HG03575 (cell line): ENCODE measurements around the gene SLC10A7.

Experiments
- ATAC-seq: cut with Tn5 transposase; IDR thresholded peaks from one replicate; pipeline ENCODE4 v1.9.1; 2021; ENCODE audit not compliant: unreplicated experiment, insufficient number of reproducible peaks, low FRiP score; ENCODE audit errors: extremely low read depth

The SLC10A7 gene, protein sequence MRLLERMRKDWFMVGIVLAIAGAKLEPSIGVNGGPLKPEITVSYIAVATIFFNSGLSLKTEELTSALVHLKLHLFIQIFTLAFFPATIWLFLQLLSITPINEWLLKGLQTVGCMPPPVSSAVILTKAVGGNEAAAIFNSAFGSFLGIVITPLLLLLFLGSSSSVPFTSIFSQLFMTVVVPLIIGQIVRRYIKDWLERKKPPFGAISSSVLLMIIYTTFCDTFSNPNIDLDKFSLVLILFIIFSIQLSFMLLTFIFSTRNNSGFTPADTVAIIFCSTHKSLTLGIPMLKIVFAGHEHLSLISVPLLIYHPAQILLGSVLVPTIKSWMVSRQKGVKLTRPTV

GRCh38 chr4:146521541-146522097 lies at the start of gene SLC10A7:
SLC10A7 (minus strand) TSS chr4:146521940; CDS start chr4:146521717, 223 bp downstream.
- ATAC-seq: peak; percentile 59

GRCh38 chr4:146567396-146567795 lies 45.7 kb upstream of the SLC10A7 start:
- ATAC-seq: no peak

- no peak for ATAC-seq
Observed at GRCh38 chr4:146564492-146564891, 42.8 kb upstream of the SLC10A7 start.

GRCh38 chr4:146550161-146550560 lies 28.4 kb upstream of the SLC10A7 start:
- no peak for ATAC-seq

DNA sequence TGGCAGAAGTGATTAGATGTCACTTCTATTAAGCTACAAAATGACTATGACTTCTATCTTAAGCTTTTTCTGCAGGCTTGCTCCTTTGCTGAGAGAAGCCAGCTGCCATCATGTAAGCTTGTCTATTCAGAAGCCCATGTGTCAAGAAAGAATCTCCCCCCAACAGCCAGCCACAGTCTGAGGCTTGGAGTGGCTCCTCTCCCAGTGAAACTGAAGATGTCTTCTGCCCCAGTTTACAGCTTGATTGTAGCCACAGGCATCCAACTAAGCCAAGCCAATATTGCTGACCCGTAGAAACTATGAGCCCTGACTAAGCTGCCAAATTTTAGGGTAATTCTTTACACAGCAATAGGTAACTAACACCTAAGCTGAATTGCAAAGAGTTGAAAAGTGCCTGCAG lies 26.7 kb upstream of the SLC10A7 start:
- no peak for ATAC-seq

- ATAC-seq: no peak
Observed at GRCh38 chr4:146545102-146545501, 23.4 kb upstream of the SLC10A7 start.

GRCh38 chr4:146534178-146534577 lies 12.4 kb upstream of the SLC10A7 start:
- ATAC-seq: no peak

- no peak for ATAC-seq
Observed at GRCh38 chr4:146525754-146526153, 4.0 kb upstream of the SLC10A7 start.

DNA sequence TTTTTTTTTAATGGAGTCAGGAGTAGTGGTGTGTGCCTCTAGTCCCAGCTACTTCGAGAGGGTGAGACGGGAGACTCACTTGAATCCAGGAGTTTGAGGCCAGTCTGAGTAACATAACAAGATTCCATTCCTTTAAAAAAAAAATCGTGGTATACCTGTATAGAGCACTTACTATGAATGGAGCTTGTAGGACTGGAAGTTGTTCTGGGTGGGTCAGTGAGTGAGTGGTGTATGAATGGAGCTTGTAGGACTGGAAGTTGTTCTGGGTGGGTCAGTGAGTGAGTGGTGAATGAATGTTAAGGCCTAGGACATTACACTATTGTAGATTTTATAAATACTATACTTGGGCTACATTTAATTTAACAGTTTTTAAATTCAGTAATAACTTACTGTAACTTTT lies 2.9 kb upstream of the SLC10A7 start:
- no peak for ATAC-seq

DNA sequence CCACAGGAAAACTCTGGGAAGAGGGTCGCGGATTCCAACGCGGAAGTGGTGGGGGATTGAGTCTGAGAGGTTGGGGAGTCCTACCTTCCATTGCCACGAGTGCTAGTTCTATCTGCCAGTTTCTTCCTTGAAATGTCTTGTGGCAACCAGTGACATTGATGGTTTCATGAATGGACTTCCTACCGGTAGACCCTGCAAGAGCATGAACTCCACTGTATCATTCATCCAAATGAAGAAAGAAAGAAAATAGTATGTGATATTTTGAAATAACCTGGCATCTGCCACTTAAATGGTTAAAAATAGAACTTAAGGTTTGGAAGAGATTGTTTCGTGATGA lies 1.1 kb upstream of the SLC10A7 start:
- ATAC-seq: peak; percentile 6

DNA sequence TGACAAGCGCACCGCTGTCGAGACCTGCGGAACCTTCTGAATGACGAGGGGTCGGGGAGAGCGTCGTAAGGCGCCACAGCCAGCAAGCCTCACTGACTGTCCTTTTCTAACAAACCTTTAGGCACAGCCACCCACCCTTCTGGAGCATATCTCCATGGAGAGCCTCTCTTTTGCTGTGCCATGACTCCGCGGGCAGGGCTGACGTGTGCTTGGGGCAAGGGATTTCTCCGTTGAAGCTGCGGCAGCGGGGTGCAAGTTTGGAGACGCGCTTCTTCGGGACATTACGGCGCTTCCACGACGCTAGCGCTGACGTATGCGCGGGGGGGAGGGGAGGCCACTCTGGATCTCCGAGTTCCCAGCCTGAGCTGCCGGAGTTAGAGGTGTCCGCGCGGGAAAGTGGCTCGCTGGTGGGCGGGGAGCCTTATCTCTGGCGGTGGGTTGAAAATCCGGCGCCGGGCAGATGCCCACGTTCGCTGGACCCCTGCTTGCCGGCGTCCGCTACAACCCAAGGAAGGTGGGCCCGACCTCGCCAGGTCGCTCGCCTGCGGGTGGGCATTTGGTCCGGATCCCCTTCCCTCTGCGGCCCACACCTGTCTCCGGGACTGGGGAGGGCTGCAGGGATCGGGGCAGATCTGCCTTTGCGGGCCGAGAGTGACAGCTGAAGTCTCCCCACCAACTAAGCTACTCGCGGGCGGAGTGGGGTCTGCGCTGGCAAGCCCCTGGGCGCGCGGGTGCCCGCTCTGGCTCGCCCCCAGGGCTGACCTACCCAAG lies 543 bp upstream of the SLC10A7 start:
- peak; percentile 36 for ATAC-seq

- no peak for ATAC-seq
Observed at GRCh38 chr4:146520896-146521540, 722 bp downstream of the SLC10A7 start.

GRCh38 chr4:146514651-146515357 lies 6.9 kb downstream of the SLC10A7 start:
- no peak for ATAC-seq

- no peak for ATAC-seq
Observed at GRCh38 chr4:146513548-146513947, 8.2 kb downstream of the SLC10A7 start.

- ATAC-seq: no peak
Observed at GRCh38 chr4:146511381-146511780, 10.4 kb downstream of the SLC10A7 start.

- no peak for ATAC-seq
Observed at GRCh38 chr4:146510942-146511341, 10.8 kb downstream of the SLC10A7 start.

- ATAC-seq: no peak
Observed at GRCh38 chr4:146508229-146508939, 13.4 kb downstream of the SLC10A7 start.

GRCh38 chr4:146507632-146508031 lies 14.1 kb downstream of the SLC10A7 start:
- no peak for ATAC-seq

- no peak for ATAC-seq
Observed at GRCh38 chr4:146506272-146506671, 15.5 kb downstream of the SLC10A7 start.
